GM19035 (cell line): ENCODE results near the gene EEFSEC.

ENCODE experiments used
- ATAC-seq: cut with Tn5 transposase; IDR thresholded peaks from one replicate; pipeline ENCODE4 v1.9.1; 2021; ENCODE audit not compliant: unreplicated experiment

Gene EEFSEC

GRCh38 chr3:128329491-128330213 is 176.4 kb downstream of the EEFSEC start:
- no peak for ATAC-seq

- no peak for ATAC-seq
Observed at GRCh38 chr3:128330214-128330842, 177.0 kb downstream of the EEFSEC start.

- ATAC-seq, result no peak
Observed at GRCh38 chr3:128334086-128334645, 180.9 kb downstream of the EEFSEC start.

GRCh38 chr3:128334766-128335165 is 181.5 kb downstream of the EEFSEC start:
- no peak for ATAC-seq

GRCh38 chr3:128335621-128336296 is 182.5 kb downstream of the EEFSEC start:
- no peak for ATAC-seq

- ATAC-seq, result no peak
Observed at GRCh38 chr3:128336337-128337156, 183.3 kb downstream of the EEFSEC start.

- no peak for ATAC-seq
Observed at GRCh38 chr3:128337305-128337704, 184.0 kb downstream of the EEFSEC start.

GRCh38 chr3:128338536-128339330 is 185.5 kb downstream of the EEFSEC start:
- no peak for ATAC-seq

GRCh38 chr3:128339491-128340012 is 186.3 kb downstream of the EEFSEC start:
- no peak for ATAC-seq

- no peak for ATAC-seq
Observed at GRCh38 chr3:128340198-128340903, 187.1 kb downstream of the EEFSEC start.

- ATAC-seq, result no peak
Observed at GRCh38 chr3:128340904-128341555, 187.7 kb downstream of the EEFSEC start.

GRCh38 chr3:128341659-128342395 is 188.5 kb downstream of the EEFSEC start:
- ATAC-seq, result no peak

GRCh38 chr3:128342701-128343180 is 189.5 kb downstream of the EEFSEC start:
- no peak for ATAC-seq

- ATAC-seq, result no peak
Observed at GRCh38 chr3:128343287-128344051, 190.2 kb downstream of the EEFSEC start.

GRCh38 chr3:128344052-128344735 is 190.9 kb downstream of the EEFSEC start:
- no peak for ATAC-seq

- ATAC-seq, result no peak
Observed at GRCh38 chr3:128345196-128345595, 191.9 kb downstream of the EEFSEC start.

- ATAC-seq, result no peak
Observed at GRCh38 chr3:128346562-128346961, 193.3 kb downstream of the EEFSEC start.
